ENCODE results near the gene GHR. TPM values are rescaled to one million over a fixed set of nuclear protein-coding genes. Genes with fewer than 3 reads are reported as not detected.

Gene GHR
- total RNA-seq, 1 donor, result not detected

- Histone ChIP-seq H3K4me3 (ENCODE audit: low read length) (no peak overlapping the region), H3K9me3 (ENCODE audit: low read depth, low read length) (no peaks in the 10 kb centered on the region), H3K4me1 (ENCODE audit: insufficient read depth, low read length) (no peaks in the 10 kb centered on the region), H3K27me3 (ENCODE audit: insufficient read depth, low read length) (no peaks in the 10 kb centered on the region)
Measured at GRCh38 chr5:42606464-42606869, 183.2 kb downstream of the GHR start.

GRCh38 chr5:42611437-42611836 lies 188.2 kb downstream of the GHR start:
- H3K4me1 ChIP-seq (ENCODE audit: insufficient read depth, low read length), result no peaks in the 10 kb centered on the region
- no peaks in the 10 kb centered on the region for H3K27me3 ChIP-seq (ENCODE audit: insufficient read depth, low read length)
- no peak overlapping the region for H3K4me3 ChIP-seq (ENCODE audit: low read length)
- no peaks in the 10 kb centered on the region for H3K9me3 ChIP-seq (ENCODE audit: low read depth, low read length)

DNA sequence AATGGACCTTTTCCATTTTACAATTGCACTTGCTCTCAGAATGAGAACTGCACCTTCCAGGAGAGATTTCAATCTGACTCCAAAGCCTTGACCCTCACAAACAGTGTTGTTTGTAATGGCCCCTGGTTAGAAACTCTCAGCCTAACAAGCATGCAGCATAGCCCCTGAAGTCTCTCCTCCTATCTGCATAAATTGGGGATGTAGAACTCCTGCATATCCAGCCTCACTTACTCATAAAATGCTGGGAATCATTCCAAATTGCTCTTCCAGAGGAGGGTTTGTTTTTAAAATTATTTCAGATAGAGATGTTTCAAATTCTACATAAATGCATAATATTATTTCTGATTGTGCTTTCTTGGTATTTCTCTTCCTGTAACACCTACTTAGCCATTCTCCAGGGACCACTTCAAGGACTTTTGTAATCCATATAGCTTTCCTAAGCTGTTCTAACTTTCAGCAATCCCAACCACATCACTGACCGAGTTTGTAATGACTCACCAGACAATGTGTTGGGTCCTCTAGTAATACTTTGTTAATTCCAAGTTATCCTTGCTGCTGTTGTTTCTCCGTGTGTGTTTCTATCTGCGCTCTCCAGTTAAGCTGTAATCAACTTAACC lies 189.6 kb downstream of the GHR start:
- no peaks in the 10 kb centered on the region for H3K4me1 ChIP-seq (ENCODE audit: insufficient read depth, low read length)
- no peaks in the 10 kb centered on the region for H3K27me3 ChIP-seq (ENCODE audit: insufficient read depth, low read length)
- H3K9me3 ChIP-seq (ENCODE audit: low read depth, low read length), result no peaks in the 10 kb centered on the region
- no peak overlapping the region for H3K4me3 ChIP-seq (ENCODE audit: low read length)

DNA sequence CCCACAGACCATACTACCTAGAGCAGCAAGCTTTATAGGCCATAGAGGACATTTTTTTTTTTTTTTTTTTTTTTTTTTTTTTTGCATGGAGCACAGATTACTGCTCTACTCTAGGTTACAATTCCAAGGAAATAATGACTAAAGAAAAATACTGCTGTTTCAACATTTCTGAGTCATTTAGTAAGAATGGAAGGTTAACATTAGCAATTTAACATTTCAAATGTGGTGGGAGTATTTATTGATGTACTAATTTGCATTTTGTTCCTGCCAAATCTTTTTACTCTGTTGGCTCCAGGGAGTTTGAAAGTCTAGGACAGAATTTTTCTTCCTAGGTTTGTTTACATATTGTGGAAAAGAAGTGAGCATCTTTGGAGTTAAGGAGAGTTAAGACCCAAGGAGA lies 191.3 kb downstream of the GHR start:
- no peaks in the 10 kb centered on the region for H3K4me1 ChIP-seq (ENCODE audit: insufficient read depth, low read length)
- H3K9me3 ChIP-seq (ENCODE audit: low read depth, low read length), result no peaks in the 10 kb centered on the region
- H3K4me3 ChIP-seq (ENCODE audit: low read length), result no peak overlapping the region
- no peaks in the 10 kb centered on the region for H3K27me3 ChIP-seq (ENCODE audit: insufficient read depth, low read length)

DNA sequence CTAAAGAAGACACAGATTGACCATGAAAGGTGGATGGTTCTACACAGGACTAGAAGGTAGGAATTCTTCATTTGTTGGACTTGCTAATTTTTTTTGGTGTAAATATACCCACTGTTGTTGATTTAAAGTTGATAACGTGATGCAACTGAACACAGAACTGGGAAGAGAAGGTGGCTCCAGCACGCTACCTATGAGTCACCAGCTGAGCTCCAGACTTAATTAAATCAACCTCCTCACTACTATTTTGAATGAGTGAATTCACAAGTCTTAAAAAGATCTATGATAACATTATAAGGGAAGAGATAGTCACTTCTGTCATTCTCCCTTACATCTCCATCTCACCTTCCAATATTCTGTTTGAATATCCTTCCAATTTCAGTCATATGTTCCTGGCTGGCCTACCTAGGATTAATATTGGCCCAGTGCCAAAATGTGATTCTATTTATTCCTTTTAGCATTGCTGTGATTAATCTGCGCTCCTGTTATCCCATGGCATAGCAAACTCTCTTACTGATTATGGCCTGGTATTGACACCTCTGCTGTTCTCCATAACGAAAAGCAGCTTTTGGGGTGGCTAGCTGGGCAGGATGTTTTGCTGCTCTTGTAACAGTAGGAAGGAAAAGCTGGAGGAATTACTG lies 197.5 kb downstream of the GHR start:
- Histone ChIP-seq H3K4me3 (ENCODE audit: low read length) (no peak overlapping the region), H3K4me1 (ENCODE audit: insufficient read depth, low read length) (peaks cover 18% of the 10 kb centered on the region), H3K27me3 (ENCODE audit: insufficient read depth, low read length) (no peaks in the 10 kb centered on the region)

GRCh38 chr5:42621242-42621641 lies 198.0 kb downstream of the GHR start:
- peaks cover 18% of the 10 kb centered on the region for H3K4me1 ChIP-seq (ENCODE audit: insufficient read depth, low read length)
- no peaks in the 10 kb centered on the region for H3K27me3 ChIP-seq (ENCODE audit: insufficient read depth, low read length)
- no peak overlapping the region for H3K4me3 ChIP-seq (ENCODE audit: low read length)
- H3K9me3 ChIP-seq (ENCODE audit: low read depth, low read length), result no peaks in the 10 kb centered on the region

More for the DNA sequence above, 197.5 kb downstream of the GHR start:
- no peaks in the 10 kb centered on the region for H3K9me3 ChIP-seq (ENCODE audit: low read depth, low read length)

- H3K9me3 ChIP-seq (ENCODE audit: low read depth, low read length), result no peaks in the 10 kb centered on the region
- H3K27me3 ChIP-seq (ENCODE audit: insufficient read depth, low read length), result no peaks in the 10 kb centered on the region
- H3K4me1 ChIP-seq (ENCODE audit: insufficient read depth, low read length), result peaks cover 18% of the 10 kb centered on the region
- no peak overlapping the region for H3K4me3 ChIP-seq (ENCODE audit: low read length)
Measured at GRCh38 chr5:42621662-42622061, 198.4 kb downstream of the GHR start.

DNA sequence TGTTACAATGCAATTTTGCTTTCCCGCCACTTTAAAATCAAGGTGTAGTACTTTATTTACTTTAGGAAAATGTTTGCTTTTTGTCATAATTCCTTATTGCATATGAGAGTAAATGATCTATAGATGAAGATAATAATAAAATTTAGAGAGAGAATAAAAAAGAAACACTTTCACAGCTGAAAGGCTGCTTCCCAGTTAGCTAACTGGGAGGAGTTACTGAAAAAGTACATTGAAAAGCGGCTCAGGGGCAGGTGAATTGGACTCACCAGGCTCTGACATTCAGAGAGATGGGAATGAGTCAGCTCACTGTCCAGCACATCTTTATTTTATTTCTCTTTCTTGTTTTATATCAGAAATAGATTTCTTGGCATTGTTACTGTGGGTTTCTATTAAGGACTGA lies 201.7 kb downstream of the GHR start:
- Histone ChIP-seq H3K27me3 (ENCODE audit: insufficient read depth, low read length) (no peaks in the 10 kb centered on the region), H3K9me3 (ENCODE audit: low read depth, low read length) (no peaks in the 10 kb centered on the region), H3K4me1 (ENCODE audit: insufficient read depth, low read length) (peaks cover 18% of the 10 kb centered on the region), H3K4me3 (ENCODE audit: low read length) (no peak overlapping the region)

GRCh38 chr5:42626462-42626861 lies 203.2 kb downstream of the GHR start:
- Histone ChIP-seq H3K4me3 (ENCODE audit: low read length) (no peak overlapping the region), H3K4me1 (ENCODE audit: insufficient read depth, low read length) (peaks cover 9% of the 10 kb centered on the region), H3K27me3 (ENCODE audit: insufficient read depth, low read length) (no peaks in the 10 kb centered on the region), H3K9me3 (ENCODE audit: low read depth, low read length) (no peaks in the 10 kb centered on the region)

DNA sequence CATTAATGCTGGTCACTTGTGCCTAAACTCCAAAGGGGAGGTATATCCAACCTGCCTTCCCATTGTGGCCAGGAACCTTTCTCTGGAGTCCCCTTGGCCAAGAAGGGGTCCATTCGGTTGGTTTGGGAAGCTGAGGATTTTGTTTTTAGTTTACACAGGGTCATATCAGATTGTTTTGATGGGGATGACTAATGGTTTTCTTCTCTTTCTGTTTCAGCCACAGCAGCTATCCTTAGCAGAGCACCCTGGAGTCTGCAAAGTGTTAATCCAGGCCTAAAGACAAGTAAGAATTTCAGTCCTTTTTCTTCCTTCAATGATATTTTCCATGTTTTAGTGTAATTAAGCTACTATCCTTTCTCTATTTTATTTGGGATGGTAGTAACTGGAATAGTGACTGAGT lies 205.6 kb downstream of the GHR start:
- no peaks in the 10 kb centered on the region for H3K27me3 ChIP-seq (ENCODE audit: insufficient read depth, low read length)
- H3K4me3 ChIP-seq (ENCODE audit: low read length), result no peak overlapping the region
- H3K9me3 ChIP-seq (ENCODE audit: low read depth, low read length), result no peaks in the 10 kb centered on the region
- no peaks in the 10 kb centered on the region for H3K4me1 ChIP-seq (ENCODE audit: insufficient read depth, low read length)

DNA sequence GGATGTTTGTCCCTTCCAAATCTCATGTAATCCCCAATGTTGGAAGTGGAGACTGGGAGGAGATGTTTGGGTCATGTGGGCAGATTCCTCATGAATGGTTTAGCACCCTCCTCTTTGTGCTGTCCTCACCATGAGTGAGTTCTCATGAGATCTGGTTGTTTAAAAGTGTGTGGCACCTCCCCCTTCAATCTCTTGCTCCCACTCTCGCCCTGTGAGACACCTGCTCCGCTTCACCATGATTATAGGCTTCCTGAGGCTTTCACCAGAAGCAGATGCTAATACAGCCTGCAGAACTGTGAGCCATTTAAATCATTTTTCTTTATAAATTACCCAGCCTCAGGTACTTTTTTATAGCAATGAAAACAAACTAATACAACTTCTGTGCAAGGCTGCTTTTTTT lies 206.0 kb downstream of the GHR start:
- Histone ChIP-seq H3K27me3 (ENCODE audit: insufficient read depth, low read length) (no peaks in the 10 kb centered on the region), H3K4me1 (ENCODE audit: insufficient read depth, low read length) (no peaks in the 10 kb centered on the region), H3K9me3 (ENCODE audit: low read depth, low read length) (no peaks in the 10 kb centered on the region), H3K4me3 (ENCODE audit: low read length) (no peak overlapping the region)

- H3K27me3 ChIP-seq (ENCODE audit: insufficient read depth, low read length), result no peaks in the 10 kb centered on the region
- H3K9me3 ChIP-seq (ENCODE audit: low read depth, low read length), result no peaks in the 10 kb centered on the region
- no peaks in the 10 kb centered on the region for H3K4me1 ChIP-seq (ENCODE audit: insufficient read depth, low read length)
- H3K4me3 ChIP-seq (ENCODE audit: low read length), result no peak overlapping the region
Measured at GRCh38 chr5:42631241-42631640, 208.0 kb downstream of the GHR start.

DNA sequence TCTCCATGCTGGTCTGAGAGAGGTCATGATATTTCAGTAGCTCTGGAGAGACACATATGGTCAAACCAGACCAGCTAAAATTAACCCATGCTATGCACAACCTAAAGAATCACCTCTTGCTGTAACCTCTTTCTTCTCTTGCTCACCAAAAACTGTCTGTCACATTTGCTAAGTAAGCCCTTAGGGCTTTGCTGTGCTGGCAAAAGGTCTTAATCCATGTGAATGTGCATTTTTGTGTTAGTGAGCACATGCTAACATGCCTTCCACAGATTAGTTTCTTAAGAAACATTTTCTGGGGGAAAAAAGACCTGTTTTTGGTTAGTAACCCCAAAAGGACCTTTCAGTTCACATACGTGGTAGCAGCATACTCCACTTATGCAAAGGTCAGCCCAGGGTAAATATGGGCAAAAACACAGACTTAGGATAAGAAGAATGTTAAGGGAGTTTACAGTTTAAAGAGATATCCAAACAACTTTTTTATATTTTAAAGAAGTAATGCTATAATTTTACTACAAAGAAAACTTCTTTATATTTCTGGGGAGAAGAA lies 209.2 kb downstream of the GHR start:
- Histone ChIP-seq H3K27me3 (ENCODE audit: insufficient read depth, low read length) (no peaks in the 10 kb centered on the region), H3K4me1 (ENCODE audit: insufficient read depth, low read length) (no peaks in the 10 kb centered on the region), H3K4me3 (ENCODE audit: low read length) (no peak overlapping the region), H3K9me3 (ENCODE audit: low read depth, low read length) (no peaks in the 10 kb centered on the region)

GRCh38 chr5:42634575-42634974 lies 211.3 kb downstream of the GHR start:
- H3K9me3 ChIP-seq (ENCODE audit: low read depth, low read length), result no peaks in the 10 kb centered on the region
- no peaks in the 10 kb centered on the region for H3K4me1 ChIP-seq (ENCODE audit: insufficient read depth, low read length)
- no peak overlapping the region for H3K4me3 ChIP-seq (ENCODE audit: low read length)
- no peaks in the 10 kb centered on the region for H3K27me3 ChIP-seq (ENCODE audit: insufficient read depth, low read length)

DNA sequence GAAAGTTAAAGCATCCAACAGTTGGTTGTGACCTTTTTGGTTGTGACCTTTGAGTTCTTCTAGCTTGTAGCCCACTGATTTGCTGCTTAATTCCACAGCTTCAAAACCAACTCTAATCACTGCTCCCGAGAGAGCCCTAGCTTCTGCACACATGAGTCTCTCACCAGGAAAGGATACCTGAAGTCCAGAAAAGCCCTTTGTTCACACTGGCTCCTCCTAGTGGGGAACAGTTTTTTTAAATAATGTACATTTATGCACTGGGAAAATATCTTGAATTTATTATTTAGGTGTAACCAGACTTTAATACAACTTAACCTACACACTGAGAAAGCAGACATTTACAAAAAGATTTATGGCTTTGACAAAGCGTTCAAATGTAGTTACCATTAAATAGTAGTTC lies 213.2 kb downstream of the GHR start:
- H3K27me3 ChIP-seq (ENCODE audit: insufficient read depth, low read length), result no peaks in the 10 kb centered on the region
- no peaks in the 10 kb centered on the region for H3K9me3 ChIP-seq (ENCODE audit: low read depth, low read length)
- no peaks in the 10 kb centered on the region for H3K4me1 ChIP-seq (ENCODE audit: insufficient read depth, low read length)
- H3K4me3 ChIP-seq (ENCODE audit: low read length), result no peak overlapping the region

- Histone ChIP-seq H3K9me3 (ENCODE audit: low read depth, low read length) (no peaks in the 10 kb centered on the region), H3K27me3 (ENCODE audit: insufficient read depth, low read length) (no peaks in the 10 kb centered on the region), H3K4me3 (ENCODE audit: low read length) (no peak overlapping the region), H3K4me1 (ENCODE audit: insufficient read depth, low read length) (no peaks in the 10 kb centered on the region)
Measured at GRCh38 chr5:42636946-42637345, 213.7 kb downstream of the GHR start.

Measured in mononuclear cell (primary cell).